Stomach (tissue), 9 donors: ENCODE measurements around the gene FMN1. TPM values are rescaled to one million over a fixed set of nuclear protein-coding genes. Genes with fewer than 3 reads are reported as not detected.
A peak's percentile ranks its signal among the peaks of the same experiment; 100 is the strongest.

ENCODE experiments used
- DNase-seq, 2 donors: peaks; one replicate each; pipeline versions ENCODE4 v3.0.0 to v3.0.0-alpha.2; 2013 to 2019
- H3K27ac ChIP-seq, 5 donors: fragments of 200-600 bp in 4 of 5; sonication (generic) in 4 of 5; one replicate each; pipeline ENCODE4 v1.5.1; 2013 to 2019; ENCODE audit warnings: mild to moderate bottlenecking in 1 of 5, moderate library complexity in 1 of 5
- H3K27me3 ChIP-seq, 3 donors: fragments of 200-600 bp; sonication (generic); one replicate each; pipeline ENCODE4 v1.5.1; 2017 to 2019; ENCODE audit warnings: mixed run types in 1 of 3
- H3K36me3 ChIP-seq, 4 donors: fragments of 200-600 bp; sonication (generic); 1 replicate in 3 of 4; 2 replicates in 1 of 4; pipeline ENCODE4 v1.5.1; 2016 to 2019
- H3K4me1 ChIP-seq, 4 donors: fragments of 200-600 bp; sonication (generic); one replicate each; pipeline ENCODE4 v1.5.1; 2016 to 2019
- H3K4me3 ChIP-seq, 4 donors: fragments of 200-600 bp; sonication (generic) in 3 of 4; one replicate each; pipeline ENCODE4 v1.5.1; 2016 to 2019; ENCODE audit warnings: mild to moderate bottlenecking in 1 of 4
- H3K9me3 ChIP-seq, 4 donors: fragments of 200-600 bp; sonication (generic); one replicate each; pipeline ENCODE4 v1.5.1; 2016 to 2019
- CTCF ChIP-seq, 7 experiments: fragments of 450-650 bp in 4 of 7; fragments of 200-600 bp in 3 of 7; sonication (generic) in 3 of 7; IDR thresholded peaks; one replicate each; pipeline ENCODE4 v1.5.1; 2016 to 2019; ENCODE audit warnings: antibody characterized with exemption in 7 of 7, control low read depth in 2 of 7, mild to moderate bottlenecking in 1 of 7
- EP300 ChIP-seq: sonication (generic); formaldehyde crosslinking; IDR thresholded peaks from one replicate; pipeline ENCODE4 v1.6.1; 2017; ENCODE audit warnings: antibody characterized with exemption
- POLR2A ChIP-seq, 4 donors: fragments of 450-650 bp; IDR thresholded peaks; one replicate each; pipeline ENCODE4 v1.6.1; 2016; ENCODE audit warnings: antibody characterized with exemption in 4 of 4, control low read depth in 2 of 4, mild to moderate bottlenecking in 1 of 4, moderate library complexity in 1 of 4
- POLR2AphosphoS5 ChIP-seq, 3 donors: sonication (generic); formaldehyde crosslinking; IDR thresholded peaks; one replicate each; pipeline ENCODE4 v1.6.1; 2016; ENCODE audit warnings: antibody characterized with exemption in 3 of 3
- WGBS, 5 donors: extraction: QIAGEN DNeasy Blood & Tissue Kit in 3 of 5; methylation state at CpG; one replicate each; pipeline versions ENCODE4 v1.1.5 to v1.1.7; 2013 to 2018; 5-methylcytosine and 5-hydroxymethylcytosine counted together
- intact Hi-C: fragments of 100-400 bp; cut with DNase I; formaldehyde crosslinking; loops from one replicate; pipeline ENCODE4 v1.15.1; 2023; ENCODE audit warnings: low total_unique reads
- polyA plus RNA-seq, 3 donors: library from polyadenylated mRNA; stranded (reverse); fragments of 200-250 nt; gene quantifications; one replicate each; pipeline ENCODE4 v1.2.3, GENCODE V29; 2013
- total RNA-seq, 5 donors: library from RNA; depleted of rRNA; stranded (reverse); fragments of >200 nt; gene quantifications; one replicate each; pipeline versions ENCODE4 v1.1.0 to v1.2.3, GENCODE V29; 2014 to 2016
- donor health status: healthy with polysubstance abuse.
- donor health status: Bipolar disorder and iron deficiency.
- donor health status: healthy.

The FMN1 gene
- total and polyA plus RNA-seq, 8 donors, result 0.40 to 58.0 (median 22.9) TPM

- intact Hi-C loops, result no loop called here
- TF ChIP-seq EP300 (no peak), CTCF (IDR thresholded peaks at IDR 0.05) (no peak), POLR2A (IDR thresholded peaks at IDR 0.05) (no peak), POLR2AphosphoS5 (IDR thresholded peaks at IDR 0.05) (no peak)
Observed at GRCh38 chr15:33204087-33204486, 9.6 kb upstream of the FMN1 start.

GRCh38 chr15:33201491-33202231, 7.1 kb upstream of the FMN1 start:
- TF ChIP-seq POLR2AphosphoS5 (IDR thresholded peaks at IDR 0.05) (peak in 2 of 3 donors; percentile 51 to 59), CTCF (IDR thresholded peaks at IDR 0.05) (no peak)
- H3K9me3 ChIP-seq, result no peaks in the 10 kb centered on the region
- WGBS, 5 donors, result 14 to 23% (median 19%) methylated on average over 9 of the region's 9 CpGs
- H3K4me1 ChIP-seq, result peaks cover 0 to 20% (median 9%) of the 10 kb centered on the region in 4 donors
- peak overlapping the region in 2 of 5 donors; percentile 33 to 69 for H3K27ac ChIP-seq
- no peaks in the 10 kb centered on the region for H3K27me3 ChIP-seq
- H3K36me3 ChIP-seq, result no peaks in the 10 kb centered on the region
- DNase-seq, result peak; percentile 60 to 71
- intact Hi-C loops, result no loop called here
- peak overlapping the region; percentile 7 to 29 (median 24) for H3K4me3 ChIP-seq

More at GRCh38 chr15:33204087-33204486, 9.6 kb upstream of the FMN1 start:
- no peaks in the 10 kb centered on the region for H3K9me3 ChIP-seq
- DNase-seq, result no peak
- H3K4me3 ChIP-seq, result no peak overlapping the region
- peaks cover 0 to 20% (median 9%) of the 10 kb centered on the region in 4 donors for H3K4me1 ChIP-seq
- H3K36me3 ChIP-seq, result no peaks in the 10 kb centered on the region
- H3K27ac ChIP-seq, result no peak overlapping the region
- H3K27me3 ChIP-seq, result no peaks in the 10 kb centered on the region

- H3K4me3 ChIP-seq, result no peak overlapping the region
- TF ChIP-seq EP300 (no peak), CTCF (IDR thresholded peaks at IDR 0.05) (no peak), POLR2AphosphoS5 (IDR thresholded peaks at IDR 0.05) (no peak), POLR2A (IDR thresholded peaks at IDR 0.05) (no peak)
- H3K27me3 ChIP-seq, result no peaks in the 10 kb centered on the region
- no peak for DNase-seq
- 74 to 85% (median 83%) methylated on average over 7 of the region's 7 CpGs for WGBS, 5 donors
- H3K9me3 ChIP-seq, result no peaks in the 10 kb centered on the region
- H3K27ac ChIP-seq, result no peak overlapping the region
- H3K36me3 ChIP-seq, result no peaks in the 10 kb centered on the region
- peaks cover 0 to 20% (median 9%) of the 10 kb centered on the region in 4 donors for H3K4me1 ChIP-seq
- intact Hi-C loops, result no loop called here
Observed at GRCh38 chr15:33200903-33201302, 6.4 kb upstream of the FMN1 start.

GRCh38 chr15:33200444-33200843, 5.9 kb upstream of the FMN1 start:
- 43 to 86% (median 63%) methylated on average over 5 of the region's 5 CpGs for WGBS, 5 donors
- Histone ChIP-seq H3K36me3 (no peaks in the 10 kb centered on the region), H3K27me3 (no peaks in the 10 kb centered on the region), H3K4me1 (peaks cover 0 to 20% (median 9%) of the 10 kb centered on the region in 4 donors), H3K9me3 (no peaks in the 10 kb centered on the region), H3K4me3 (no peak overlapping the region), H3K27ac (no peak overlapping the region)
- DNase-seq, result peak in 1 of 2 donors; percentile 12
- intact Hi-C loops, result no loop called here
- TF ChIP-seq POLR2AphosphoS5 (IDR thresholded peaks at IDR 0.05), result no peak
- no peak for TF ChIP-seq EP300
- TF ChIP-seq CTCF (IDR thresholded peaks at IDR 0.05), result no peak
- no peak for TF ChIP-seq POLR2A (IDR thresholded peaks at IDR 0.05)
